NB4 (cell line): Measurements from ENCODE around the gene TMEM45A.
"Not testable (repeated sequence)": the region's sequence is repeated elsewhere in the genome, so short reads cannot be mapped to it uniquely, and the experiment has no call there.

ENCODE experiments used
- CTCF ChIP-seq: IDR thresholded peaks from one replicate; pipeline ENCODE4 v1.5.1; 2012; ENCODE audit warnings: low read depth, low read length
- MYC ChIP-seq: IDR thresholded peaks from 2 replicates; pipeline ENCODE4 v1.6.1; 2011; ENCODE audit warnings: low read depth, low read length
- POLR2A ChIP-seq: IDR thresholded peaks from 2 replicates; pipeline ENCODE4 v1.6.1; 2011; ENCODE audit warnings: mild to moderate bottlenecking; ENCODE audit not compliant: insufficient read length; ENCODE audit errors: extremely low read depth

- TF ChIP-seq CTCF, POLR2A, MYC: not testable (repeated sequence)
These were observed 13.9 kb upstream of the TMEM45A start for GRCh38 chr3:100478521-100478920.
